BLaER1 (cell line): Measurements from ENCODE around the gene DAP3.
A peak's percentile ranks its signal among the peaks of the same experiment; 100 is the strongest.
"Not testable (repeated sequence)": the region's sequence is repeated elsewhere in the genome, so short reads cannot be mapped to it uniquely, and the experiment has no call there.

Experiments
- H3K27ac ChIP-seq: shearing (Covaris generic); formaldehyde crosslinking; 2 replicates; pipeline ENCODE4 v1.8.1; 2022
- H3K27me3 ChIP-seq: shearing (Covaris generic); formaldehyde crosslinking; 2 replicates; pipeline ENCODE4 v1.8.1; 2022
- H3K36me3 ChIP-seq: shearing (Covaris generic); formaldehyde crosslinking; 2 replicates; pipeline ENCODE4 v1.8.1; 2022
- H3K4me1 ChIP-seq: shearing (Covaris generic); formaldehyde crosslinking; 2 replicates; pipeline ENCODE4 v1.8.1; 2022
- H3K4me2 ChIP-seq: shearing (Covaris generic); formaldehyde crosslinking; 2 replicates; pipeline ENCODE4 v1.8.1; 2022
- H3K4me3 ChIP-seq: shearing (Covaris generic); formaldehyde crosslinking; 2 replicates; pipeline ENCODE4 v1.8.1; 2022
- H3K9ac ChIP-seq: shearing (Covaris generic); formaldehyde crosslinking; 2 replicates; pipeline ENCODE4 v1.8.1; 2022
- H3K9me3 ChIP-seq: shearing (Covaris generic); formaldehyde crosslinking; 2 replicates; pipeline ENCODE4 v1.8.1; 2022
- H4K20me1 ChIP-seq: shearing (Covaris generic); formaldehyde crosslinking; 2 replicates; pipeline ENCODE4 v1.8.1; 2022
- Cebpa-rat ChIP-seq: shearing (Covaris generic); IDR thresholded peaks from 2 replicates; pipeline ENCODE4 v1.8.1; 2022

DAP3 gene

DNA sequence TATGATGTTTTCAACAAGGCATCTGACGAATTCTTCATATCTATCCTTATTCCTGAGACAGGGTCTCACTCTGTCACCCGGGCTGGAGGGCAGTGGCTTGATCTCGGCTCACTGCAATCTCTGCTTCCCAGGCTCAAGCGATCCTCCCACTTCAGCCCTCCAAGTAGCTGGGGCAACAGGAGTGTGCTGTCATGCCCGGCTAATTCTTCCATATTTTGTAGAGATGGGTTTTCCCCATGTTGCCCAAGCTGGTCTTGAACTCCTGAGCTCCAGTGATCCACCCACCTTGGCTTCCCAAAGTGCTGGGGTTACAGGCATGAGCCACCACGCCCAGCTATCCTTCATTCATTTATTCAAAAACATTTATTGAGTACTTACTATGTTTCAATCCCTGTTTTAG lies 8.4 kb upstream of the DAP3 start:
- H3K4me1 ChIP-seq = no peaks in the 10 kb centered on the region
- H3K27me3 ChIP-seq = no peaks in the 10 kb centered on the region
- no peak for TF ChIP-seq Cebpa-rat
- peaks cover 85% of the 10 kb centered on the region for H3K36me3 ChIP-seq
- no peak overlapping the region for H3K4me3 ChIP-seq
- H3K9ac ChIP-seq = no peak overlapping the region
- H3K27ac ChIP-seq = no peak overlapping the region
- no peaks in the 10 kb centered on the region for H3K9me3 ChIP-seq
- no peak overlapping the region for H3K4me2 ChIP-seq
- H4K20me1 ChIP-seq = peaks cover 98% of the 10 kb centered on the region

DNA sequence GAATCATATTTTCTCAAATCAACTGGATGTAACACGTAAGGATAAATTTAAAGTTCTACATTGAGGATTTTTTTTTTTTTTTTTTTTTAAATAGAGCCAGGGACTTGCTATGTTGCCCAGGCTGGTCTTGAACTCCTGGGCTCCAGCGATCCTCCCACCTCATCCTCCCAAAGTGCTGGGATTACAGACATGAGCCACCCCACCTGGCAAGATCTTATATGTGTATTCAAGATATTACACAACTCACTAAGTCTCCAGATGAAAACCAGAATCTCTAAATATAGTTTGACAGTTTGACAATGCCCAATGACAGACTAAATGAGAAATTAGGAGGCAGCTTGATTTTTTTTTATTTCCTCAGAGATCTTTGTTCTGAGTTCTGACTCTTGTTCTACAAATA lies 7.1 kb upstream of the DAP3 start:
- Histone ChIP-seq H3K36me3 (peaks cover 77% of the 10 kb centered on the region), H3K9me3 (no peaks in the 10 kb centered on the region), H3K27me3 (no peaks in the 10 kb centered on the region), H3K4me3 (no peak overlapping the region), H3K9ac (no peak overlapping the region), H3K4me1 (peaks cover 10% of the 10 kb centered on the region), H3K27ac (no peak overlapping the region), H3K4me2 (no peak overlapping the region), H4K20me1 (peaks cover 98% of the 10 kb centered on the region)
- TF ChIP-seq Cebpa-rat = no peak

DNA sequence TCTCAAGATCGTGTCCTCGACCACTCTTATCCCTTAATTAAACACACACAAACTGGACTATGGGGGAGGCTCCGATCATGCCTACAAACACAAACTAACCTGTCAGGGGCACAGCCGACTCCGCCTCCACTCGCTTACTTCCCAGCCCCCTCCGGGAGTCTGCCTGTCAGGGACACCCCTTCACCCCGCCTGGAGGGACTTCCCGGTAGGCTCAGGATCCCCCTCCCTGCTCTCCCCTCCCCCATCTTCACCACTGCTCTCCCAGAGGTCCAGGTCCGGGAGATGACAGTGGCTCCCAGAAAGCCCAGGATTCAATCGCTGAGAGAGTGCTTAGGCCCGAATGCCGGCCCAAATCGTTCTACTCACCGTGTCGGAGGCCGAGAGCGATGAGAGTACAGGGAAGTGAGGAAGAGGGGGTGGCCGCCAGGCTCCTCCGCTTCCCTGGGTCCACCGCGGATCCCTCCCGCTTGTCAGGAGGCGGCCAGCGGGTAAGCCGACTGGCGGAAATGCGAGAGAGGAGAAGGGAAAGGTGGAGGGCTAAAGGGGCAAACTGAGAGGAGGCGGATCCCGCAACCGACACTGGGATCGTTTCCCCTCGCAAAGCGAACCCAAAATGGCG lies 1.1 kb upstream of the DAP3 start:
- Histone ChIP-seq H3K27ac (peak overlapping the region; percentile 100), H4K20me1 (peaks cover 40% of the 10 kb centered on the region), H3K4me3 (peak overlapping the region; percentile 95), H3K9me3 (peaks cover 22% of the 10 kb centered on the region), H3K4me1 (peaks cover 24% of the 10 kb centered on the region), H3K36me3 (peaks cover 49% of the 10 kb centered on the region), H3K9ac (peak overlapping the region; percentile 100), H3K4me2 (peak overlapping the region; percentile 50)
- not testable (repeated sequence) for H3K27me3 ChIP-seq

DNA sequence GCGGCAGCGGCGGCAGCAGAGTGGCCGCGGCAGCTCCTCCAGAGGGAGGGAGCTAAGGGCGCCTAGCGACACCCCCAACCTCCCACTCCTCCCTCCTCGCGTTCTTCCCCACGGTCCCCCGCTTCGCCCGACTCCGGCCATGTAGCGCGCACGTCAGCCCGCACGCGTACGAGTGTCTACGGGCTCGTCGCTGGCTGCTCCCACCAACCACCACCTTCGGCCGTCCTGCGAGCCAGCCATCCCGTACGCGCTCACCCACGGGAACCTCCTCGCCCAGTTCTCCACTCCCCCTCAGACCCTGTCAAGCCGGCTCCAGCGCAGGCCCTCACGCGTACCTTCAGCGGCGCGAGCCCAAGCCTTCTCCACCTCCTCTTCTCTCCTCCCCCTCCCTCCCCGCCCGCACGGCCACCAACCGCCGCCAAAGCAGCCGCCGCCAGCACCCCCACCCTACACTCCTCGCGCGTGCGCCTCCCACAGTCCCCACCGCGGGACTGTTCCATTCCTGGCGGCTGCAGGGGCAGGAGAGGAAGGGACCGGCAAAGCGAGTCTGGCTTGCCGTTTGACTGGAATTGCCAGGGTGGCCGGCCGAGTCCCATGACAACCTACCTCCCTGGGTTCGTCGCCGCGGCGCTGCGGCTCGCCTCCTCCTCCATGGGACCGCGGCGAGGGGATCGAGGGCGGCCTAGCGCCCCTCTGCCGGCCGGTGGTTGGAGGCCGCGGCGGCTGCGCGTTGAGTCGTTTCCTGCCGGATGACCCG lies 389 bp upstream of the DAP3 start, which contains the start of gene YY1AP1:
Gene YY1AP1 (minus strand): TSS at position 451 of the 757 bp plus-strand sequence. CDS start 8,338 bp downstream, outside the sequence.
- TF ChIP-seq Cebpa-rat = no peak
- H4K20me1 ChIP-seq = peaks cover 33% of the 10 kb centered on the region
- peak within 1 kb of the TSS; percentile 100 for H3K9ac ChIP-seq
- H3K4me3 ChIP-seq = peak within 1 kb of the TSS; percentile 95
- peak within 1 kb of the TSS; percentile 100 for H3K27ac ChIP-seq
- peaks cover 24% of the 10 kb centered on the region for H3K4me1 ChIP-seq
- H3K4me2 ChIP-seq = peak within 1 kb of the TSS; percentile 83
- H3K9me3 ChIP-seq = peaks cover 29% of the 10 kb centered on the region
- no peaks in the 10 kb centered on the region for H3K27me3 ChIP-seq
- peaks cover 51% of the 10 kb centered on the region for H3K36me3 ChIP-seq

DNA sequence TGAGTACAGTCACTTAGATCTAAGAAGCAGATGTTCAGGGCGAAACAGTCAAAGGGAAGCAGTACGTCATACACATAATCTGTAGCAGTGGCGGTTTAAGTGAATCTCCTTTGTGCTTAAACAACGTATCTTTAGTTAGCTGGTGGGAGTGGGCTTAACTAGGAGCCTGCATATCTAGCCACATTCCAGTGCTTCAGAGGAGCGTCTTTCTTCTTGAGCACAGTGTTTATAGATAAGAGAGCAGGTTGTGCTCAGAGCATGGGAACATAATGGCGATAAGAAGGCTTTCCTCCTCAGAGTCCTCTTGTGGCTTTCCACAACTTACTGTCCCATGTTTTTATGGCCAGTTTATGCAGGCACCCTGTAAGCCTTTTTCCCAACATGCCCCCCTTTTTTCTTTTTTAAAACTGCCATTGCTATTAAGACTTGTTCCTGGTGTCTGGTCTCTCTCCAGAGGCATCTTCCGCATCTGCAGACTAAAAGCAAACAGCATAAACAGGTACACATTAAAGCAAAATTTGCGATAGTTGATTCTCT lies 3.2 kb downstream of the DAP3 start:
- Histone ChIP-seq H3K4me1 (peaks cover 13% of the 10 kb centered on the region), H3K27ac (no peak overlapping the region), H3K36me3 (peaks cover 63% of the 10 kb centered on the region), H3K9ac (no peak overlapping the region), H3K9me3 (peaks cover 50% of the 10 kb centered on the region), H3K4me3 (no peak overlapping the region; the same call in 1 of the 2 replicates), H3K4me2 (no peak overlapping the region), H4K20me1 (peaks cover 26% of the 10 kb centered on the region), H3K27me3 (no peaks in the 10 kb centered on the region)
- no peak for TF ChIP-seq Cebpa-rat

DNA sequence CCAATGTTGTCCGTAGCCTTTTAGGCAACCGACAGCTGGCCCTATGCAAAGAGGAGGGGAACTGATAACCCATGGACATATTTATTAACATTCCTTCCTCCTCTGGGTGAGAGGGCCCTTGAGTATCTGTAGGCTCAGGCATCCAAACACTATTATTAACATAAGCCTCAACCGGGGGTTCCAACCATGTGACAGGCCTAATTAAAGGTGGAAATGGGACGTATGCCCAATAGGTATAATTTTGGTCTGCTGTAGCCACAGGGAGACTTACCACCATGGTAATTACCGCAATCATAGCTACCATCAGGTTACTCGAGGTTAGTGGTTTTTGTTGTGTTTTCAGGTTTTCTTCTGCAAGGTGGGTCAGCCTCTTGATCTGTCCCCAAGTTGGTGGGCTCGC lies 5.3 kb downstream of the DAP3 start:
- no peak for TF ChIP-seq Cebpa-rat
- Histone ChIP-seq H3K9me3 (peaks cover 68% of the 10 kb centered on the region), H3K27me3 (no peaks in the 10 kb centered on the region), H3K4me3 (no peak overlapping the region), H3K4me1 (peaks cover 13% of the 10 kb centered on the region), H3K9ac (no peak overlapping the region), H3K36me3 (peaks cover 84% of the 10 kb centered on the region), H4K20me1 (peaks cover 44% of the 10 kb centered on the region), H3K4me2 (no peak overlapping the region), H3K27ac (no peak overlapping the region)

DNA sequence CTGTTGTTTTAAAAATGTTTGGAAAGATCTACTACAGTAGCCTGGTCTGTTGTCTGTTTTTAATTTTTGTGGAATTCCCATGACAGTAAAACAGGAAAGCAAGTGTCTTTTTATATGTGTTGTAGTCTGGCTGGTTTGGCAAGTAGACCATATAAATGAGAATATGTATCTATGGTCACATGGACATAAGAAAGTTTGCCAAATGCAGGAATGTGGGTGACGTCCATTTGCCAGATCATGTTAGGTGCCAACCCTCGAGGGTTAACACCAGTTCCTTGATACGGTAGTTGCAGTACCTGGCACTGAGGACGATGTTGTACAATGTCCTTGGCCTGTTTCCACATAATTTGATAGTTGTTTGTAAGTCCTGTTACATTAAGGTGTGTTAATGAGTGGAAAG lies 6.2 kb downstream of the DAP3 start:
- no peak overlapping the region for H3K4me2 ChIP-seq
- peaks cover 93% of the 10 kb centered on the region for H3K36me3 ChIP-seq
- no peak overlapping the region for H3K4me3 ChIP-seq
- H3K27ac ChIP-seq = no peak overlapping the region
- H3K9ac ChIP-seq = no peak overlapping the region
- TF ChIP-seq Cebpa-rat = no peak
- H3K9me3 ChIP-seq = peaks cover 77% of the 10 kb centered on the region
- H3K27me3 ChIP-seq = no peaks in the 10 kb centered on the region
- H3K4me1 ChIP-seq = peaks cover 6% of the 10 kb centered on the region
- H4K20me1 ChIP-seq = peaks cover 44% of the 10 kb centered on the region

DNA sequence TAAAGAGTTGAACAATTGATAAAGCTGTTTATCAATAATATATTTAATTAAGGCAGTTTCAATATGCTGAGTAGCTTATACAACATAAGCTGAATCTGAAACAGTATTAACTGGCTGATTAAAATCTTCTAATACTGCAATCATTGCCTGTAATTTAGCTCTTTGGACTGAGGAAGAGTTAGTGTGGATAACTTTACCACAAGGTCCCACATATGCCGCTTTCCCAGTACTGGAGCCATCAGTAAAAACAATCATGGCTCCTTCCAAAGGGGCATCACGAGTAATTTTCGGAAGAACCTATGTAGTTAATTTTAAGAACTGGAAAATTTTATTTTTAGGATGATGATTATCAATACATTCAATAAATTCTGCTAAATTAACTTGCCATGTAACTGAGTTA lies 6.7 kb downstream of the DAP3 start:
- no peak for TF ChIP-seq Cebpa-rat
- Histone ChIP-seq H3K27me3 (no peaks in the 10 kb centered on the region), H3K4me1 (peaks cover 1% of the 10 kb centered on the region; the same call in 1 of the 2 replicates), H3K4me2 (no peak overlapping the region), H3K9me3 (peaks cover 77% of the 10 kb centered on the region), H3K9ac (no peak overlapping the region), H3K4me3 (no peak overlapping the region), H4K20me1 (peaks cover 44% of the 10 kb centered on the region), H3K27ac (no peak overlapping the region), H3K36me3 (peaks cover 88% of the 10 kb centered on the region)

DNA sequence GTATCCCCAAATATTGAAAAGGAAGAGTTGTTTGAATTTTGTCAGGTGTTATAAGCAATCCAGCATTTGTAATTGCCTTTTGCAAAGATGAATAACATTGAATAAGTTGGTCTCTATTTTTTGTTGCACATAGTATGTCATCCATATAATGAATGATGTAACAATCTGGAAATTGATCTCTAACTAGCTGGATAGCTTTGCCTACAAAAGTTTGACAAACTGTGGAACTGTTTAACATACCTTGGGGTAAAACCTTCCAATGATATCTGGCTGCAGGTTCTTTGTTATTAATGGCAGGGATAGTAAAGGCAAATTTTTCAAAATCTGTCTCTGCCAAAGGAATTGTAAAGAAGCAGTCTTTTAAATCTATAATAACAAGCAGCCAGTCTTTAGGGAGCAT lies 7.6 kb downstream of the DAP3 start:
- Histone ChIP-seq H3K9me3 (peaks cover 68% of the 10 kb centered on the region), H3K4me1 (no peaks in the 10 kb centered on the region), H3K4me3 (no peak overlapping the region), H3K9ac (no peak overlapping the region), H4K20me1 (peaks cover 44% of the 10 kb centered on the region), H3K36me3 (peaks cover 78% of the 10 kb centered on the region), H3K27ac (no peak overlapping the region), H3K27me3 (no peaks in the 10 kb centered on the region), H3K4me2 (no peak overlapping the region)
- TF ChIP-seq Cebpa-rat = no peak

DNA sequence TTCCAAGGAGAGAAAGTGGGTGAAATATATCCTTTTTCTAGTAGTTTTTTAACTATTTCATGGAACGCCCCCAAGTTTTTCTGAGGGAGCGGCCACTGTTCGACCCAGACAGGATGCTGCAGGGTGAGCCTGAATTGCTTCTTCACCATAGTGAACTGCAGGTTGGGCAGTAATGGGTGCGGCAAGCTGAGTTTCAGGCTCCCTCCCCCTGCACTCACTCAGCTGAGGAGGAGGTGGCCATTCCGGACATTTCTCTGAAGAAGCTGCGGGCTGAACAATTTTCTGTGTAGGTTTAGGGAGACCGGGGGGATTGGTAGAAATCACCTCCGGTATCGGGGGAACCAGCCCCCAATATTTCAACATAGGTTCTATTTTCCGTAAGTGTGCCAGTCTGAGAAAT lies 8.2 kb downstream of the DAP3 start:
- Histone ChIP-seq H3K27ac (no peak overlapping the region), H4K20me1 (peaks cover 44% of the 10 kb centered on the region), H3K4me2 (no peak overlapping the region), H3K36me3 (peaks cover 73% of the 10 kb centered on the region), H3K9ac (no peak overlapping the region), H3K4me1 (no peaks in the 10 kb centered on the region), H3K9me3 (peaks cover 63% of the 10 kb centered on the region), H3K27me3 (no peaks in the 10 kb centered on the region), H3K4me3 (no peak overlapping the region)
- no peak for TF ChIP-seq Cebpa-rat

DNA sequence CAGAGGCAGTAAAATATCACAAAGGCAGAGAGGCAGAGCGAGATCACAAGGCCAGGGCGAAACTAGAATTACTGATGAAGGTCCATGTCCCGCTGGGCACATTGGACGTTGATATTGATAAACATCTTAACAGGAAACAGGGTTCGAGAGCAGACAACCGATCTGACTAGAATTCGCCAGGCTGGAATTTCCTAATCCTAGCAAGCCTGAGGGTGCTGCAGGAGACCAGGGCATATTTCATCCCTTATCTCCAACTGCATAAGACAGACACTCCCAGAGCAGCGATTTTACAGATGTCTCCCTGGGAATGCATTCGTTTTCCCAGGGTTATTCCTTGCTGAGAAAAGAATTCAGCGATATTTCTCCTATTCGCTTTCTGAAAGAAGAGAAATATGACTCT lies 8.7 kb downstream of the DAP3 start:
- Histone ChIP-seq H3K9me3 (peaks cover 63% of the 10 kb centered on the region), H4K20me1 (peaks cover 49% of the 10 kb centered on the region), H3K36me3 (peaks cover 70% of the 10 kb centered on the region)
- not testable (repeated sequence) for H3K9ac ChIP-seq, H3K27me3 ChIP-seq, H3K27ac ChIP-seq, H3K4me3 ChIP-seq, H3K4me1 ChIP-seq, H3K4me2 ChIP-seq
